Left renal cortex interstitium (tissue), 4 donors: ENCODE measurements around the gene SERINC5. TPM values are rescaled to one million over a fixed set of nuclear protein-coding genes. Genes with fewer than 3 reads are reported as not detected.
"Not testable (repeated sequence)": the region's sequence is repeated elsewhere in the genome, so short reads cannot be mapped to it uniquely, and the experiment has no call there.

Experiments
- DNase-seq, 4 donors: peaks; one replicate each; pipeline ENCODE4 v3.0.0-alpha.2; 2013; ENCODE audit warnings: low read depth in 4 of 4, low spot score in 2 of 4, missing footprints in 1 of 4
- polyA plus RNA-seq, 4 donors: library from polyadenylated mRNA; unstranded; fragments of 120-200 nt; gene quantifications; one replicate each; pipeline ENCODE4 v1.2.1, GENCODE V29; 2013; ENCODE audit not compliant: insufficient read length in 4 of 4

Gene SERINC5
- polyA plus RNA-seq, 4 donors, result 49.6 to 63.7 (median 51.7) TPM

DNA sequence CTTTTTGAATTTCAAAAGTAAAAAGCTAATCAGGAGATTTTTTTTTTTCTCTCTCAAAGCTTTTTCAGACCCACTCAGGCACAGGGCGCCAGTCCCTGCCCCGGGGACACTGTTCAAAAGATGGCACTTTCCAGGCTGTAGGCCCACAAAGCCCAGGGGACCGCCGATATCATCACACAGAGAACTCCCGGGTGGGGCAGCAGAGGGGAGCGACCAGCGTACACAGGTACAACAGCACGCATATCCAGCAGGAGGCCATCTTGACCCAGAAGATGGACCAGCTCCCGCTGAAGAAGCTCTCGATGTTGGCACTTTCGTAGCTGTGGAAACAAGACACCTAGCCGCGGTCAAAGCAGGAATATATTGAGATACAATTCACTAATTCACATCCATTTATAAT, 112.4 kb downstream of the SERINC5 start:
- DNase-seq, result no peak

GRCh38 chr5:80142996-80143395, 112.9 kb downstream of the SERINC5 start:
- no peak for DNase-seq

- no peak for DNase-seq
Observed at GRCh38 chr5:80141681-80142080, 114.2 kb downstream of the SERINC5 start.

DNA sequence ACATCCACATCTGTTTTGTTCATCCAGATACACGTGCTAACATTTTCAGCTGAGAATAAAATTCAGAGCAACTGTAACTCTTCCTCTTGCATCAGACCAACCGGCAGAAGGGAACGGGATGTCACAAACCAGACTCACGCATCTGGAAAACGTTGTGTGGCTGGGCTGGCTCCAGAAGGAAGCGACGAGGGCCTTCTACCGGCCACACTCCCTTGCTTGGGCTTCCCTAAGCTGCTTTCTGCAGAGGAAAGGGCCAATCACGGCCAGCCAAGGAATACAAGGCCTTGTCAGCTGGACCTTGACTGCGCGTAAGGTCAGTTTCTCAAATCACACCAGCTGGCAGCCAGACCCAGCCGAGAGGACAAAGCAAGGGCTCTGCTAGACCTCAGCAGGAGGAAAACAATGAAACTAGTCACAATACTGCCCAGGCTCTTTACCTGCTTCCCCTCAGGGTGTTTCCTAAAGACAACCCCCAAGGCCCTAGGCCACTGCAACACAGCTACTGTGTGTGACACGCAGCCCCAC, 114.6 kb downstream of the SERINC5 start:
- peak in 2 of 4 donors; percentile 68 to 70 for DNase-seq

DNA sequence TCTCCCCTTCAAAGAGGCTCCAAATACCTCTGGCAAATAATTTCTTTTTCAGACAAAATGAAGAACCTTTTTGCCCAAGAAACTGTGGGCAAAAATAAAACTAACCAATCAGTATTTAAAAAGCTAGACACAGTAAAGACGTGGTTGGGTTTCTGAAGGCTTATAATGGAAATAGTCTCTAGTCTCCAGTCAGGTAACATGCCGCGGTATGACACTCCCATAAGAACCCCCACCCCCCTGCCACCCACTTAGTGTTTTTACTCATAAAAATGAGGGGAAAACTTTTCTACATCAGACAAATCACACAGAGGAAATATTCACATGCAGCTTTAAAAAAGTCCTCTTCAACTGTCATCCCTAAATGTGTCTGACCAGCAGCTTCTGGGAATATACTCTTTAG, 115.4 kb downstream of the SERINC5 start:
- no peak for DNase-seq

DNA sequence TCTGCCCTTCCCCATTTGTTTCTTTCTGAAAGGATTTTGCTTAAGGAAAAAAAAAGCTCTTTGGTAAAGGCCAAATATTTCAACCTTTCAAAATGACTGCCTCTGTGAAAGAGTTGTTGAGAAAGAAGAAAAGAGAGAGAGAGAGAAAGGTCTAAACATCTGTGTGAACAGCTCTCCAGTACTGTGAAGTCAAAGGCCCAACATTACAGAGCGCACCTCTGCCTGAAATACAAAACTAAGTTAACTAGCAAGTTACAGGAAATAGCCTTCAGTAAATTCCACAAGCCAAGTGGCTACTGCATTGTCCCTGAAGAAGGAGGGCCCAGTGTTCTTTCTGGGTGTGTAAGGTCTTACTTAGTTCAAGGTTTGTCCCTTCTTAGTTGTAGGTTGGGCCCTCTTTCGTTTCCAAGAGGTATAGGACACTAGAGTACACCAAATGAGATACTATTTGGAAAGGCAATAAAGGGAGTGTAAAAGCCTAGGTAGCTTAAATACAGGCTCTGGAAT, 116.3 kb downstream of the SERINC5 start:
- DNase-seq, result no peak

DNA sequence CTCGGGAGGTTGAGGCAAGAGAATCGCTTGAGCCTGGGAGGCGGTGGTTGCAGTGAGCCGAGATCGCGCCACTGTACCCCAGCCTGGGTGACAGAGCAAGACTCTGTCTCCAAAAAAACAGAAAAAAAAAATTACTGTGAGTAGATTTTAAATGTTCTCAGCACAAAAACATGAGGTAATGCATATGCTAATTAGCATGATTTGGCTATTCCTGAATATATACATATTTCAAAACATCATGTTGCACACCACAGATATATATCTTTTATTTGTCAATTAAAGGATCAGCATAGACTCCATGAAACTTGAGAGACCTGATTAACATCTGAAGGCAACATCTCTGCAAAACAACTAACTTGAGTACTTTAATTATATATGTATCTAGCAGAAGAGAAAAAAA, 117.4 kb downstream of the SERINC5 start:
- DNase-seq, result no peak

DNA sequence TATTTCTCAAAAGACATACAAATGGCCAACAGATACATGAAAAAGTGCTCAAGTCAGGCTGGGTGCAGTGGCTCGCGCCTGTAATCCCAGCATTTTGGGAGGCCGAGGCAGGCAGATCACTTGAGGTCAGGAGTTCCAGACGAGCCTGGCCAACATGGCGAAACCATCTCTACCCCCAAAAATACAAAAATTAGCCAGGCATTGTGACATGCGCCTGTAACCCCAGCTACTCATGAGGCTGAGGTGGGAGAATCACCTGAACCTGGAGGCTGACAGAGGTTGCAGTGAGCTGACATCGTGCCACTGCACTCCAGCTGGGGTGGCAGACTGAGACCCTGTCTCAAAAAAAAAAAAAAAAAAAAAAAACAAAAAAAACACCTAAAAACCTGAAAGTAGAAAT, 119.0 kb downstream of the SERINC5 start:
- DNase-seq, result not testable (repeated sequence)

DNA sequence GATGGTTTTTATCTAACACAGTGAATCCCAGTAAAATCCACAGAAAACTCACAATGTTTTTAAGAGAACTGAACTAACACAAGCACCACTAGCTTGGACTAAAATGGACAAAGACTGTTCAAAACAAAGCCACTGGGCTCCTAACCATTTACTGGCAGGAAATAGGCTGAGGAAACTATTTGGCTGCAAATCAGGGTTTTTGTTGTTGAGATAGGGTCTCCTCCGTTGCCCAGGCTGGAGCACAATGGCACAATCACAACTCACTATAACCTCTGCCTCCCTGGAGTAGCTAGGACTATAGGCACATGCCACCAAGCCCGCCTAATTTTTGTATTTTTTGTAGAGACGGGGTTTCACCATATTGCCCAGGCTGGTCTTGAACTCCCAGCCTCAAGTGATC, 121.0 kb downstream of the SERINC5 start:
- no peak for DNase-seq

DNA sequence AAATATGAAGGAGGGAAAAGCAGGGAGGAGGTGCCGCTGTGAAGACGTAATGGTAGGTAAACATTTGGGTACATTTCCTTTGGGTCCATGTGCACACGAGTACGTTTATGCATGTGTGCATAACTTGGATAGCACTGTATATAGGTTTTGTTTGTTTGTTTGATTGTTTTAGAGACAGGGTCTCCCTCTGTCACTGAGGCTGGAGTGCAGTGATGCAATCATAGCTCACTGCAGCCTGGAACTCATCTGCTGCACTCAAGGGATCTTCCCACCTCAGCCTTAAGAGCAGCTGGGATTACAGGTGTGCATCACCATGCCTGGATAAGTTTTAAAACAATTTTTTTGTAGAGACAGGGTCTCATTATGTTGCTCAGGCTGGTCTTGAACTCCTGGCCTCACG, 126.7 kb downstream of the SERINC5 start:
- DNase-seq, result no peak

DNA sequence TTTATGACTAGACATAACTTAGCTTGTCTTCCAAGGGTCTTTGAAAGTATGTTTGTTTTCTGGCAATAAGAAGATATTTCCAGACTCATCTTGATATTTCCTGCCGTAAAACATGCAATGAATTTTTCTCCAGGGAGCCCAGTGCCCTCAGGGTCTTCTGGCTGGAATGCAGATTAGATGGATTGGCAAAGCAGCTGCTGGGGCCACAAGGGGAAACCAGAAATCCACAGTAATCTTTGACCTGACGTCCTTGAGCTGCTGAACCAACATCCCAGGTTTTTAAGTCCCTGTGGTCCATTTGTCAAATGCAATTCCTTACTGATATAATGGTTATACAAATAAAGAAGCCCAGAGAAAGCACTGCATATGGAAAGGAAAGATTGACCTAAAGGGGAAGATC, 127.7 kb downstream of the SERINC5 start:
- DNase-seq, result peak in 1 of 4 donors; percentile 38

DNA sequence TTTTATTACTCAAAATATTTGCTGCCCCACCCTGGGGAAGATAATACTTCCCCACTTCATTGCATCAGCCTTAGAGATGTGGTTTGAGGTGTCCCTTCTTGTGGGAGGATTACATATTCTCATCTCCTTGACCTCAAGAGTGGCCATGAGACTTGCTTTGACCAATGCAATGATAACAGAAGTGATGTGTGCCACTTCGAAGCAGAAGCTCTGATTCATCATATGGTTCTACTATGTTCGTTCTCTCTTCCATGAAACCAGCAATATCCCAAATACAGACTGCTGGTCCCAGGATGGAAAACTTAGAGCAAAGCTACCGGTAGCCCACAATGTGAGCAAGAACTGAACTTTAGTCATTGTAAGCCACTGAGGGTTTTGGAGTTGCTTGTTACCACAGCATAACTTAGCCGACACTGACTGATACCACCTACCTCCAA, 128.7 kb downstream of the SERINC5 start:
- DNase-seq, result no peak

DNA sequence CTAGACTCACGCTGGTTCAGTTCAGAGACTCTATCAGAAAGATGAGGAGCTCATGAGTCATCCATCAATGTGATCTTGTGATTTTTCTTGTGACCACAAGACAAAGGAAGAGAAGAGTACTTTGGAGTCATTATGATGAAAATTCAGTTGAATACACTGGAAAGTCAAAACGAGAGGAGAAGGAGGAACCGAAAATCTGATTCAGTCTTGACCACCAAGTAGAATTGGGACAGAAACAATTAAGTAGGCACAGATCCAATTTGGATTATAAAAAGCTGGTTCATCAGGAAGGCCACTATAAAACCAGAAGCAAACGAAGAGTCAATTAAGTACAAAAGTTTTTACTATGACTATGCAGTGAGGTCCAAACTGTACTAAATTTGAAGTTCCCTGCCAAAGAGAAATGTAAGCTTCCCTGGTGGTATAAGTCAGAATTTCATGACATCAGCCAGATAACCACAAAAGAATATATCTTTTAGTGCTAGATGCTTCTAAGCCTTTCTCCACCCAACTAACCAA, 129.8 kb downstream of the SERINC5 start:
- DNase-seq, result no peak

GRCh38 chr5:80125022-80125961, 130.6 kb downstream of the SERINC5 start:
- DNase-seq, result no peak

DNA sequence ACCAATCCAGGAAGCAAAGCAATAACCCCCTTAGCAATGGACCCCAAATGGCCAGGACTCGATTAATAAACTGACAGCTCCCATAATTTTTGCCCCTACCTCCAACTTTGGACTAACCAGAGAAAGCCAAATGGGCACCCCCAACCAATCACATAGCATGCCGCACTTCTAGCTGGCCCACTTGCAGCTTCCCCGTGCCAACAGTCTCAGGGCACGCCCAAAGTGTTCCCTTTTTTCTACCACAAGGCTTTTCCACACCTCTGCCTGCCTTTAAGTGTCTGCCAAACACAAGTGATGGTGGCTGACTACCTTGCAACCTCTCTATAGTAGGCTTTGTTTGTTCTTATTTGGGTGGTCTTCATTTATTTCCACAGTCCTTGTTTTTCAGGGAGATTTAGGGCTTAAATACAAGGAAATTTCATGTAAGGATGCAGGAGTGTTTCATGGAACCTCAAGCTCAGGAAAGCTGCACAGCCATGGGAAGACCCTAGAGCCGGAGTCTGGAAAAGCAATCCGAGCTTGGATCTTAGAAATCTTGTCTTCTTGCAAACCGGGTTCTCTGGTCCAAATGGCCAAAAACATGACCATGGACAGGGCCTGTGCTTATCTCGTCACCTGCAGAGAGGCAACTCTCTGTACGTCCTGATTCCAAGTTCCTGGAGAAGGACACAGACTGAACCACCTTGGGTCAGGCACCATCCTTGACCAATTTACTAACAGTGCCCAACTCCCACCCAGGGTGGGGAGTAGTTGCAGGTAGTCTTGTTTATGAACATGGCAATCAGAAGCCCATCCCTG, 131.5 kb downstream of the SERINC5 start:
- DNase-seq, result no peak

DNA sequence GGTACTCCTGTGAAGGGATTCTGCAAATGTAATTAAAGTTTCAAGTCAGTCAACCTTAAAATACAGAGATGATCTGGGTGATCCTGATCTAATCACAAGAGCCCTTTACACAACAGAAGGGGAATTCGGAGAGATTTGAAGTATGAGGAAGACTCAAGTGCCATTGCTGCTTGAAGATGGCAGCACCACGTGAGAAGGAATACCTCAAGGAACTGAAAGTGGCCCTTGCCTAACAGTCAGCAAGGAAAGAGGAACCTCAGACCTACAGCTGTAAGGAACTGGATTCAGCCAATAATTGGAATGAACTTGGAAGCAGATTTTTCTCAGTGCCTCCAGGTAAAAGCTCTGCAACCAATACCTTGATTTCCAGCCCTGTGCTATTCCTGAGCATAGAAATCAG, 133.3 kb downstream of the SERINC5 start:
- no peak for DNase-seq

GRCh38 chr5:80119372-80119771, 136.5 kb downstream of the SERINC5 start:
- DNase-seq, result no peak

- DNase-seq, result no peak
Observed at GRCh38 chr5:80117446-80117845, 138.4 kb downstream of the SERINC5 start.

GRCh38 chr5:80116465-80116864, 139.4 kb downstream of the SERINC5 start:
- no peak for DNase-seq

DNA sequence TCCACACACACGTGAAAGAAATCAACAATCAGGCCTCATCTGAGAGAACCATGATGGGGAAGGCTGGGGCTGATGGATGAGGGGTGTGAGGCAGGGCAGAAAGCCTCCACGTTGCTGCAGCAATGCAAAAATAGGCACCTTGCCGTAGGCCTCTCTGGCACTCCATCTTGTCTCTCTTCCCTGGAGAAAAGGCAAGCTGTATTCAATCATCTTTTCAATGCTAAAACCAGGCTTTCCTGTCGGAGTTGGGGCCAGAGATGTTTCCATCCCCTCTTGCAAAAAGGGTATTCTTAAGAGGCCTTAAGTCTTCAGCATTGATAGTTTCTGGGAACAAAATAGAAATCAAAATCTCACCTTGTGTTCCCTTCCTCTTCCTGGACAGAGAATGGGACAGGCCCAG, 139.8 kb downstream of the SERINC5 start:
- no peak for DNase-seq

DNA sequence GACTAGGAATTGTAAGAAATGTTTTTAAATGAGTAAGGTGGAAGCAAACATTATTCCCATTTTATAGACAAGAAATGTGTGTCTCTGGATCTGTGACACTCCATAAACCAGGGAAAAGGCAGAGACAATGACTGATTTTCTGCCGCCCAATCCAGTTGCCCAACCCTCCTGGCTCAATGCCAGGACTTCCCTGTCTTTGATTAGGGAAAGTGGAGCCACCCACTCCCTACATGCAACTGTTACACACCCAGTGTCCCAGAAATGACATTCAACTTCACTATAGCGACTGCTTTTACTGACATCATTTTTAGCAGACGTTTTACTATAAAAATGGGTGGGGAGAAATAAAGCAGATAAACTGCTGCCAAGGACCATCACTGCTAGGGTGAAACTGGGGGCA, 141.0 kb downstream of the SERINC5 start:
- DNase-seq, result no peak
